Measurements from ENCODE around the gene ZNF438. TPM values are rescaled to one million over a fixed set of nuclear protein-coding genes. Genes with fewer than 3 reads are reported as not detected.
"Not testable (repeated sequence)": the region's sequence is repeated elsewhere in the genome, so short reads cannot be mapped to it uniquely, and the experiment has no call there.

The ZNF438 gene
- total RNA-seq, 1 donor from 2014 or later = 1.7 TPM

DNA sequence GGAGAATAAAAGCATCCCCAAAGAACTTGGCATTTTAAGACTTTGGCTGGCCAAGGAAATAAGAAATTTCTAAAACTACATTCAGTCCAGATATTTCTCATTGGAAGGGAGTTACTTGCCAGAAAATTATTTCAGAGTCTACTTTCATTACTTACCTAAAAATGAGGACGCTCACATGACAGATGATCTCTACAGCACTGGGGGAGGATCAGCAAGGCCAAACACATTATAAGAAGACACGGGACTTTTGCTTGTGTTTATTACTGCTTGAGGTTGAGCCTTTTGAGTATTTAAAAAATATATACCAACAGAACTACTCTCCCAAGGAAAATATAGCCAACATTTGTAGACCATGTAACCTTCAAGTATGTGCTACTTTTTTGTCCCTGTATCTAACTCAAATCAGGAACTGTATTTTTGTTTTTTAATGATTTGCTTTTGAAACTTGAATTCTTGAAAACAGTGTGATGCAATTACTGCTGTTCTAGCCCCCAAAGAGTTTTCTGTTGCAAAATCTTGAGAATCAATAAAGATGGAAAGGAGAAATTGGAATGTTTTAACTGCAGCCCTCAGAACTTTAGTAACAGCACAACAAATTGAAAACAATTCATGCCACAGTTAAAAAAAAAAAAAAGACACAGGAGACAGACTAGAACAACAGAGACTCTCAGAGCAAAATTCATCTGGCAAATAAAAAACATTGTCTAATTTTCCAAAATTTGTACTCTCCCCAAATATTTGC lies 128.1 kb downstream of the ZNF438 start:
- Histone ChIP-seq H3K9me3 (no peaks in the 10 kb centered on the region), H3K36me3 (peaks cover 5 to 24% of the 10 kb centered on the region in 2 donors), H3K27me3 (no peaks in the 10 kb centered on the region), H3K27ac (peak overlapping the region in 1 of 2 donors; percentile 12), H3K4me3 (no peak overlapping the region), H3K4me1 (no peaks in the 10 kb centered on the region)
- intact Hi-C loops (cut with DNase I) = no loop called here
- no peak for DNase-seq (ENCODE audit: low spot score in 2 of 2)
- no peak for TF ChIP-seq CTCF (IDR thresholded peaks at IDR 0.05)

DNA sequence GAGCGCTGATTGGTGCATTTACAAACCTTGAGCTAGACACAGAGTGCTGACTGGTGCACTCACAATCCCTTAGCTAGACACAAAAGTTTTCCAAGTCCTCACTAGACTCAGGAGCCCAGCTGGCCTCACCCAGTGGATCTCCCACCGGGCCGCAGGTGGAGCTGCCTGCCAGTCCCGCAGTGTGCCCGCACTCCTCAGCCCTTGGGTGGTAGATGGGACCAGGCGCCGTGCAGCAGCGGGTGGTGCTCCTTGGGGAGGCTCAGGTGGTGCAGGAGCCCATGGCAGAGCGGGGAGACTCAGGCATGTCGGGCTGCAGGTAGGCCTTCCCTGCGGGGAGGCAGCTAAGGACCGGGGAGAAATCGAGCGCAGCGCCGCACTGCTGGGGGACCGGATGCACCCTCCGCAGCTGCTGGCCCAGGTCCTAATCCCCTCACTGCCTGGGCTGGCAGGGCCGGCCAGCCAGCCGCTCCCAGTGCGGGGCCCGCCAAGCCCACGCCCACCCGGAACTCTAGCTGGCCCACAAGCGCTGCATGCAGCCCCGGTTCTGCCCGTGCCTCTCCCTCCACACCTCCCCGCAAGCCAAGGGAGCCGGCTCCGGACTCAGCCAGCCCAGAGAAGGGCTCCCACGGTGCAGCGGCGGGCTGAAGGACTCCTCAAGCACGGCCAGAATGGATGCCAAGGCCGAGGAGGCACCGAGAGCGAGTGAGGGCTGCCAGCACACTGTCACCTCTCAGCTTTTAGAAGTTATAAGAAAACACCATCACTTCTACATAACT lies 128.9 kb downstream of the ZNF438 start:
- DNase-seq (ENCODE audit: low spot score in 2 of 2) = no peak
- TF ChIP-seq CTCF (IDR thresholded peaks at IDR 0.05) = no peak
- peaks cover 0 to 17% of the 10 kb centered on the region in 2 donors for H3K36me3 ChIP-seq
- H3K27ac ChIP-seq = peak overlapping the region in 1 of 2 donors; percentile 12
- intact Hi-C loops (cut with DNase I) = no loop called here
- no peaks in the 10 kb centered on the region for H3K4me1 ChIP-seq
- H3K4me3 ChIP-seq = no peak overlapping the region
- no peaks in the 10 kb centered on the region for H3K27me3 ChIP-seq
- no peaks in the 10 kb centered on the region for H3K9me3 ChIP-seq

DNA sequence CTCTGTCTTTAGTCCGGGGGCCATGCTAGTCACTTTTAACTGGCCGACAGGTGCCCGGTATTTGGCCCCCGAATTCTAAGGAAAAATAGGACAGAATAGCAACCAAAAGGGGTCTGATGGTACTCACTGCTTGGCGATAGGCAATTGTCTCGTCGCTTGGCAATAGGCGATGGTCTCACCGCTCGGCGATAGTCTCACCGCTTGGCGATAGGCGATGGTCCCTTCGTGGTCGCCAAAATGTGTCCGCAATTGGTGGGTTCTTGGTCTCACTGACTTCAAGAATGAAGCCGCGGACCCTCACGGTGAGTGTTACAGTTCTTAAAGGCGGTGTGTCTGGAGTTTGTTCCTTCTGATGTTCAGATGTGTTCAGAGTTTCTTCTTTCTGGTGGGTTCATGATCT lies 130.2 kb downstream of the ZNF438 start:
- H3K9me3 ChIP-seq; H3K27me3 ChIP-seq; intact Hi-C loops (cut with DNase I); H3K4me1 ChIP-seq; H3K4me3 ChIP-seq; H3K27ac ChIP-seq; DNase-seq (ENCODE audit: low spot score in 2 of 2): not testable (repeated sequence)
- peaks cover 0 to 17% of the 10 kb centered on the region in 2 donors for H3K36me3 ChIP-seq

- TF ChIP-seq CTCF (IDR thresholded peaks at IDR 0.05) = no peak
- no peak for DNase-seq (ENCODE audit: low spot score in 2 of 2)
- Histone ChIP-seq H3K36me3 (peaks cover 0 to 10% of the 10 kb centered on the region in 2 donors), H3K4me3 (no peak overlapping the region), H3K9me3 (no peaks in the 10 kb centered on the region), H3K4me1 (no peaks in the 10 kb centered on the region), H3K27me3 (no peaks in the 10 kb centered on the region), H3K27ac (no peak overlapping the region)
- intact Hi-C loops (cut with DNase I) = no loop called here
These were observed 132.7 kb downstream of the ZNF438 start for GRCh38 chr10:30898964-30899363.

- no peak overlapping the region for H3K27ac ChIP-seq
- no peak for DNase-seq (ENCODE audit: low spot score in 2 of 2)
- H3K9me3 ChIP-seq = no peaks in the 10 kb centered on the region
- no peak for TF ChIP-seq CTCF (IDR thresholded peaks at IDR 0.05)
- H3K4me1 ChIP-seq = no peaks in the 10 kb centered on the region
- peaks cover 0 to 10% of the 10 kb centered on the region in 2 donors for H3K36me3 ChIP-seq
- H3K4me3 ChIP-seq = no peak overlapping the region
- intact Hi-C loops (cut with DNase I) = no loop called here
- no peaks in the 10 kb centered on the region for H3K27me3 ChIP-seq
These were observed 134.1 kb downstream of the ZNF438 start for GRCh38 chr10:30897547-30897946.

- Histone ChIP-seq H3K27ac (no peak overlapping the region), H3K36me3 (peaks cover 0 to 9% of the 10 kb centered on the region in 2 donors), H3K4me1 (no peaks in the 10 kb centered on the region), H3K9me3 (no peaks in the 10 kb centered on the region), H3K4me3 (no peak overlapping the region), H3K27me3 (no peaks in the 10 kb centered on the region)
- intact Hi-C loops (cut with DNase I) = no loop called here
- DNase-seq (ENCODE audit: low spot score in 2 of 2) = no peak
- TF ChIP-seq CTCF (IDR thresholded peaks at IDR 0.05) = no peak
These were observed 134.6 kb downstream of the ZNF438 start for GRCh38 chr10:30897048-30897447.

Measured in ascending aorta (tissue), 2 donors.